Esophagus squamous epithelium (tissue), 5 donors: Measurements from ENCODE around the gene INSC. TPM values are rescaled to one million over a fixed set of nuclear protein-coding genes. Genes with fewer than 3 reads are reported as not detected.

ENCODE experiments used
- DNase-seq: peaks from one replicate; lab custom pipeline; 2025; lab: John Stamatoyannopoulos, UW
- H3K27ac ChIP-seq, 4 donors: fragments of 200-600 bp; sonication (generic); one replicate each; pipeline ENCODE4 v1.5.1; 2016 to 2019; ENCODE audit warnings: mild to moderate bottlenecking in 1 of 4
- H3K27me3 ChIP-seq, 4 donors: fragments of 200-600 bp; sonication (generic); 1 replicate in 3 of 4; 2 replicates in 1 of 4; pipeline versions ENCODE4 v1.5.1 to v1.6.0; 2017 to 2021; ENCODE audit warnings: antibody characterized with exemption in 1 of 4
- H3K36me3 ChIP-seq, 3 donors: fragments of 200-600 bp; sonication (generic); one replicate each; pipeline ENCODE4 v1.5.1; 2016 to 2019
- H3K4me1 ChIP-seq, 3 donors: fragments of 200-600 bp; sonication (generic); one replicate each; pipeline ENCODE4 v1.5.1; 2017 to 2019
- H3K4me3 ChIP-seq, 4 donors: fragments of 200-600 bp; sonication (generic); 1 replicate in 3 of 4; 2 replicates in 1 of 4; pipeline ENCODE4 v1.5.1; 2016 to 2019; ENCODE audit warnings: mild to moderate bottlenecking in 2 of 4, moderate library complexity in 1 of 4
- H3K9me3 ChIP-seq, 3 donors: fragments of 200-600 bp; sonication (generic); one replicate each; pipeline ENCODE4 v1.5.1; 2016 to 2019
- POLR2A ChIP-seq, 4 donors: fragments of 450-650 bp; IDR thresholded peaks; one replicate each; pipeline ENCODE4 v1.6.1; 2017; ENCODE audit warnings: antibody characterized with exemption in 4 of 4, mild to moderate bottlenecking in 4 of 4, moderate library complexity in 3 of 4
- WGBS, 2 donors: methylation state at CpG; one replicate each; pipeline ENCODE4 v1.1.5; 2018; 5-methylcytosine and 5-hydroxymethylcytosine counted together
- intact Hi-C: fragments of 100-400 bp; cut with DNase I; formaldehyde crosslinking; loops from one replicate; pipeline ENCODE4 v1.15.0; 2022
- total RNA-seq, 4 donors: library from RNA; depleted of rRNA; stranded (reverse); fragments of >200 nt; gene quantifications; one replicate each; pipeline ENCODE4 v1.1.0, GENCODE V29; 2016
- TF ChIP-seq, protein P1 (sequence below), 6 experiments: fragments of 450-650 bp in 4 of 6; fragments of 200-600 bp in 2 of 6; sonication (generic) in 2 of 6; IDR thresholded peaks; one replicate each; pipeline ENCODE4 v1.5.1; 2016 to 2019; ENCODE audit warnings: antibody characterized with exemption in 6 of 6, mild to moderate bottlenecking in 4 of 6, moderate library complexity in 4 of 6
- donor health status: DM: yes; HTN: yes; CAD: no.

Gene INSC
- total RNA-seq, 4 donors from 2014 or later = 0.30 to 0.38 TPM; not detected in 2

- Histone ChIP-seq H3K27me3 (no peaks in the 10 kb centered on the region), H3K4me3 (no peak overlapping the region), H3K4me1 (no peaks in the 10 kb centered on the region), H3K9me3 (no peaks in the 10 kb centered on the region), H3K36me3 (no peaks in the 10 kb centered on the region), H3K27ac (no peak overlapping the region)
- WGBS, 2 donors = 72% methylated on average over 5 to 8 of the region's 10 CpGs
- intact Hi-C loops = no loop called here
- TF ChIP-seq POLR2A (IDR thresholded peaks at IDR 0.05) = no peak
- DNase-seq = no peak
Measured at GRCh38 chr11:15149050-15149449, 34.3 kb downstream of the INSC start.

- no peaks in the 10 kb centered on the region for H3K9me3 ChIP-seq
- TF ChIP-seq POLR2A (IDR thresholded peaks at IDR 0.05) = no peak
- TF ChIP-seq, protein P1, sequence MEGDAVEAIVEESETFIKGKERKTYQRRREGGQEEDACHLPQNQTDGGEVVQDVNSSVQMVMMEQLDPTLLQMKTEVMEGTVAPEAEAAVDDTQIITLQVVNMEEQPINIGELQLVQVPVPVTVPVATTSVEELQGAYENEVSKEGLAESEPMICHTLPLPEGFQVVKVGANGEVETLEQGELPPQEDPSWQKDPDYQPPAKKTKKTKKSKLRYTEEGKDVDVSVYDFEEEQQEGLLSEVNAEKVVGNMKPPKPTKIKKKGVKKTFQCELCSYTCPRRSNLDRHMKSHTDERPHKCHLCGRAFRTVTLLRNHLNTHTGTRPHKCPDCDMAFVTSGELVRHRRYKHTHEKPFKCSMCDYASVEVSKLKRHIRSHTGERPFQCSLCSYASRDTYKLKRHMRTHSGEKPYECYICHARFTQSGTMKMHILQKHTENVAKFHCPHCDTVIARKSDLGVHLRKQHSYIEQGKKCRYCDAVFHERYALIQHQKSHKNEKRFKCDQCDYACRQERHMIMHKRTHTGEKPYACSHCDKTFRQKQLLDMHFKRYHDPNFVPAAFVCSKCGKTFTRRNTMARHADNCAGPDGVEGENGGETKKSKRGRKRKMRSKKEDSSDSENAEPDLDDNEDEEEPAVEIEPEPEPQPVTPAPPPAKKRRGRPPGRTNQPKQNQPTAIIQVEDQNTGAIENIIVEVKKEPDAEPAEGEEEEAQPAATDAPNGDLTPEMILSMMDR (IDR thresholded peaks at IDR 0.05) = no peak
- no peaks in the 10 kb centered on the region for H3K4me1 ChIP-seq
- no peak overlapping the region for H3K4me3 ChIP-seq
- DNase-seq = no peak
- intact Hi-C loops = no loop called here
- WGBS, 2 donors = 58 to 60% methylated on average over 1 of the region's 1 CpG
- no peaks in the 10 kb centered on the region for H3K27me3 ChIP-seq
- H3K36me3 ChIP-seq = no peaks in the 10 kb centered on the region
- H3K27ac ChIP-seq = no peak overlapping the region
Measured at GRCh38 chr11:15150507-15150906, 35.8 kb downstream of the INSC start.

DNA sequence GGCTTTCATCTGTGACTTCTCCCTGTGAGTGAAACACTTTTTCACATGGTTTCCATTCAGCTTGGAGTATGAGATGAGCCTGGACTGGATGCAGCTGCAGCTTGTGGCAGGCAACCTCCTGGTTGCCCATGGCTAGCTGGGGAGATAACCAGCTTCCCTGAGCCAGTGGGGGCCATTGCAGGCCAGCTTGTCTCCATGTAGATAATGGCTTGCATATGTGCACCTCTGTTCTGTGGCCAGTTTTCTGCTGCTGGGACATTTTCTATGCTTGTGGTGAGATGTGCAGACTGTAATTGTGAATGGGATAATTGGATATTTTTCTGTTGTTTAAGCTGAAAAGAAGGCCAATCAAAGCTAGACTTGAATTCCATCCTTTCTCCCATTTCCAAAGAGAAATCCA is 38.5 kb downstream of the INSC start:
- Histone ChIP-seq H3K4me3 (no peak overlapping the region), H3K27me3 (no peaks in the 10 kb centered on the region), H3K9me3 (no peaks in the 10 kb centered on the region), H3K36me3 (no peaks in the 10 kb centered on the region), H3K4me1 (no peaks in the 10 kb centered on the region), H3K27ac (no peak overlapping the region)
- no peak for TF ChIP-seq POLR2A (IDR thresholded peaks at IDR 0.05)
- TF ChIP-seq, protein P1 (IDR thresholded peaks at IDR 0.05) = no peak
- intact Hi-C loops = no loop called here
- no peak for DNase-seq

GRCh38 chr11:15157181-15157580 is 42.5 kb downstream of the INSC start:
- Histone ChIP-seq H3K27ac (no peak overlapping the region), H3K4me3 (no peak overlapping the region), H3K27me3 (no peaks in the 10 kb centered on the region), H3K9me3 (no peaks in the 10 kb centered on the region), H3K36me3 (no peaks in the 10 kb centered on the region), H3K4me1 (no peaks in the 10 kb centered on the region)
- DNase-seq = no peak
- TF ChIP-seq, protein P1 (IDR thresholded peaks at IDR 0.05) = no peak
- TF ChIP-seq POLR2A (IDR thresholded peaks at IDR 0.05) = no peak
- intact Hi-C loops = no loop called here
- 0 to 31% methylated on average over 1 to 3 of the region's 3 CpGs for WGBS, 2 donors

DNA sequence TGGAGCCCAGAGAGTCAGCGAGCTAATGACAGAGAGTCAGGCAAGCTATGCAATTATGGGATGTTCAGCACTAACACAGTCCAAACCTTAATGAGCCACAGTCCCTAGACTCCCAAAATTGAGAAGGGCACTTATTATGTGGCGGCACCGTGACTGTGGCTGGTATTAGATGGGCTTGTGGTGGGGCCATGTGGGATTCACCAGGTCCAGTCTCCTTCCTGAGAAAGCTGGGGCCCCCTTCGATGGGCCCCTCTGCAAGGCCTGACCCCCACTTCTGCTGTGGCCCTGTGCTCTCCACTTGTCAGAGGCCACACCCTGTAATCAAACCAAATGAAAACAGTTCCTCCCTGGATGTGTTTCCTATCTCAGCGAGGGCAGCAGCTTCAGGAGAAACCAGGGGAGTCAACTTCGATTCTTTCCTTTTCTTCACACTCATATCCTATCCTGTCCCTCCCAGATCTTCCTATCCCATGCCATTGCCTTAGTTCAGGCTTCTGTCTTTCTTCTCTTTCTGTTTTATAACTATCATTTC is 42.9 kb downstream of the INSC start:
- DNase-seq = no peak
- no peak overlapping the region for H3K27ac ChIP-seq

More for the DNA sequence above, 42.9 kb downstream of the INSC start:
- Histone ChIP-seq H3K36me3 (no peaks in the 10 kb centered on the region), H3K27me3 (no peaks in the 10 kb centered on the region), H3K9me3 (no peaks in the 10 kb centered on the region), H3K4me1 (no peaks in the 10 kb centered on the region), H3K4me3 (no peak overlapping the region)
- TF ChIP-seq, protein P1 (IDR thresholded peaks at IDR 0.05) = no peak
- no peak for TF ChIP-seq POLR2A (IDR thresholded peaks at IDR 0.05)
- WGBS, 2 donors = 69 to 83% methylated on average over 4 to 6 of the region's 6 CpGs
- intact Hi-C loops = no loop called here
